ENCODE measurements around the gene CCNQ.

CCNQ gene

GRCh38 chrX:153593811-153594500, 5.0 kb downstream of the CCNQ start:
- no peak for DNase-seq

GRCh38 chrX:153592966-153593688, 5.8 kb downstream of the CCNQ start:
- DNase-seq: no peak

- no peak for DNase-seq
Measured at GRCh38 chrX:153592091-153592833, 6.7 kb downstream of the CCNQ start.

- DNase-seq: no peak
Measured at GRCh38 chrX:153590961-153591956, 7.7 kb downstream of the CCNQ start.

GRCh38 chrX:153588782-153589446, 10.0 kb downstream of the CCNQ start:
- DNase-seq: no peak

- DNase-seq: no peak
Measured at GRCh38 chrX:153588021-153588781, 10.7 kb downstream of the CCNQ start.

- DNase-seq: no peak
Measured at GRCh38 chrX:153587342-153587741, 11.6 kb downstream of the CCNQ start.

GRCh38 chrX:153585827-153586226, 13.1 kb downstream of the CCNQ start:
- no peak for DNase-seq

GRCh38 chrX:153583433-153583832, 15.5 kb downstream of the CCNQ start:
- DNase-seq: no peak

GRCh38 chrX:153582896-153583295, 16.0 kb downstream of the CCNQ start:
- peak; percentile 22 for DNase-seq

- DNase-seq: no peak
Measured at GRCh38 chrX:153580700-153581386, 18.1 kb downstream of the CCNQ start.

- DNase-seq: no peak
Measured at GRCh38 chrX:153578889-153579288, 20.1 kb downstream of the CCNQ start.

GRCh38 chrX:153578200-153578835, 20.6 kb downstream of the CCNQ start:
- DNase-seq: no peak

- no peak for DNase-seq
Measured at GRCh38 chrX:153576961-153577360, 22.0 kb downstream of the CCNQ start.

GRCh38 chrX:153576239-153576870, 22.6 kb downstream of the CCNQ start:
- DNase-seq: no peak

- DNase-seq: no peak
Measured at GRCh38 chrX:153573984-153574383, 25.0 kb downstream of the CCNQ start.

- DNase-seq: no peak
Measured at GRCh38 chrX:153572601-153573000, 26.3 kb downstream of the CCNQ start.

- DNase-seq: no peak
Measured at GRCh38 chrX:153571534-153571908, 27.4 kb downstream of the CCNQ start.

GRCh38 chrX:153569475-153569874, 29.5 kb downstream of the CCNQ start:
- no peak for DNase-seq
